ENCODE measurements around the gene DESI2.

GRCh38 chr1:244732851-244733450, 80.0 kb downstream of the DESI2 start:
- no peak for TF ChIP-seq EZH2 (IDR thresholded peaks at IDR 0.05; ENCODE audit: insufficient read depth, poor library complexity, severe bottlenecking)
- TF ChIP-seq EZH2phosphoT487 (IDR thresholded peaks at IDR 0.05; ENCODE audit: insufficient read depth, low read depth) = no peak
